ENCODE results near the gene WWC2.

- TF ChIP-seq, protein P1, sequence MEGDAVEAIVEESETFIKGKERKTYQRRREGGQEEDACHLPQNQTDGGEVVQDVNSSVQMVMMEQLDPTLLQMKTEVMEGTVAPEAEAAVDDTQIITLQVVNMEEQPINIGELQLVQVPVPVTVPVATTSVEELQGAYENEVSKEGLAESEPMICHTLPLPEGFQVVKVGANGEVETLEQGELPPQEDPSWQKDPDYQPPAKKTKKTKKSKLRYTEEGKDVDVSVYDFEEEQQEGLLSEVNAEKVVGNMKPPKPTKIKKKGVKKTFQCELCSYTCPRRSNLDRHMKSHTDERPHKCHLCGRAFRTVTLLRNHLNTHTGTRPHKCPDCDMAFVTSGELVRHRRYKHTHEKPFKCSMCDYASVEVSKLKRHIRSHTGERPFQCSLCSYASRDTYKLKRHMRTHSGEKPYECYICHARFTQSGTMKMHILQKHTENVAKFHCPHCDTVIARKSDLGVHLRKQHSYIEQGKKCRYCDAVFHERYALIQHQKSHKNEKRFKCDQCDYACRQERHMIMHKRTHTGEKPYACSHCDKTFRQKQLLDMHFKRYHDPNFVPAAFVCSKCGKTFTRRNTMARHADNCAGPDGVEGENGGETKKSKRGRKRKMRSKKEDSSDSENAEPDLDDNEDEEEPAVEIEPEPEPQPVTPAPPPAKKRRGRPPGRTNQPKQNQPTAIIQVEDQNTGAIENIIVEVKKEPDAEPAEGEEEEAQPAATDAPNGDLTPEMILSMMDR (IDR thresholded peaks at IDR 0.05), result no peak
- no peak for TF ChIP-seq POLR2A (IDR thresholded peaks at IDR 0.05)
These were observed 115.9 kb downstream of the WWC2 start for GRCh38 chr4:183214912-183215488.

Measured in Peyer's patch (tissue), 4 donors.